Adrenal gland (tissue), 12 donors: ENCODE data around the gene YPEL2. TPM values are rescaled to one million over a fixed set of nuclear protein-coding genes. Genes with fewer than 3 reads are reported as not detected.

Experiments
- DNase-seq, 7 donors: peaks; one replicate each; pipeline ENCODE4 v3.0.0-alpha.2; 2019 to 2020
- H3K27ac ChIP-seq, 5 donors: fragments of 200-600 bp; sonication (generic) in 4 of 5; 1 replicate in 3 of 5; 2 replicates in 2 of 5; pipeline versions ENCODE4 v1.5.1 to v1.8.0; 2016 to 2020; ENCODE audit warnings: mild to moderate bottlenecking in 1 of 5
- H3K27me3 ChIP-seq: fragments of 200-600 bp; 2 replicates; pipeline ENCODE4 v1.8.0; 2021
- H3K36me3 ChIP-seq, 2 donors: fragments of 200-600 bp; replicated peaks in 1 of 2; 1 replicate in 1 of 2; 2 replicates in 1 of 2; pipeline versions ENCODE4 v1.5.1 to v1.8.0; 2018 to 2022
- H3K4me1 ChIP-seq, 2 donors: fragments of 200-600 bp; replicated peaks in 1 of 2; 1 replicate in 1 of 2; 2 replicates in 1 of 2; pipeline versions ENCODE4 v1.5.1 to v1.8.0; 2018 to 2021
- H3K4me3 ChIP-seq, 4 donors: fragments of 200-600 bp; sonication (generic) in 3 of 4; one replicate each; pipeline ENCODE4 v1.5.1; 2016 to 2018
- H3K9me3 ChIP-seq, 3 donors: fragments of 200-600 bp; sonication (generic) in 1 of 3; replicated peaks in 1 of 3; 1 replicate in 2 of 3; 2 replicates in 1 of 3; pipeline versions ENCODE4 v1.5.1 to v1.8.0; 2016 to 2021
- CTCF ChIP-seq, 6 experiments: fragments of 450-650 bp in 4 of 6; fragments of 200-600 bp in 2 of 6; sonication (generic) in 1 of 6; IDR thresholded peaks; 1 replicate in 5 of 6; 2 replicates in 1 of 6; pipeline versions ENCODE4 v1.5.1 to v1.8.0; 2016 to 2021; ENCODE audit warnings: antibody characterized with exemption in 6 of 6, mild to moderate bottlenecking in 2 of 6, moderate library complexity in 1 of 6
- POLR2A ChIP-seq, 2 donors: fragments of 450-650 bp; IDR thresholded peaks; one replicate each; pipeline ENCODE4 v1.6.1; 2017; ENCODE audit warnings: antibody characterized with exemption in 2 of 2, mild to moderate bottlenecking in 2 of 2, moderate library complexity in 1 of 2
- WGBS, 4 donors: extraction: QIAGEN DNeasy Blood & Tissue Kit in 2 of 4; methylation state at CpG; one replicate each; pipeline versions ENCODE4 v1.1.5 to v1.1.7; 2013 to 2017; 5-methylcytosine and 5-hydroxymethylcytosine counted together
- intact Hi-C, 2 donors: fragments of 100-400 bp; cut with DNase I; formaldehyde crosslinking; loops; one replicate each; pipeline versions ENCODE4 v1.14.1 to v1.15.0; 2022 to 2023
- polyA plus RNA-seq, 3 donors: library from polyadenylated mRNA; stranded (reverse); fragments of 200-250 nt in 2 of 3; fragments of 350-450 nt in 1 of 3; fragmentation: Illumina TruSeq in 1 of 3; extraction: RNeasy Lipid Tissue Mini Kit (QIAGEN cat#74804) in 1 of 3; gene quantifications; one replicate each; pipeline ENCODE4 v1.2.3, GENCODE V29; 2013 to 2014
- total RNA-seq, 9 donors: library from RNA; depleted of rRNA in 4 of 9; stranded (reverse); fragments of >200 nt in 4 of 9; fragments of 120-200 nt in 1 of 9; fragmentation: NEBNext Ultra II Directional in 1 of 9; extraction: Animal tissue kit (Norgen Biotek cat#: 25700) in 1 of 9; gene quantifications; one replicate each; pipeline versions ENCODE4 v1.1.0 to v1.2.4, GENCODE V29; 2013 to 2023
- donor health status: healthy with polysubstance abuse.
- donor health status: Bipolar disorder and iron deficiency.
- donor health status: DM: yes; HTN: yes; CAD: no.
- donor health status: DM: no; HTN: no; CAD: no.
- donor health status: DM: no; HTN: no; CAD: no.
- donor health status: DM: yes; HTN: yes; CAD: no.

The YPEL2 gene
- total and polyA plus RNA-seq, 12 donors, result 5.8 to 33.5 (median 18.3) TPM

- WGBS, 4 donors, result 19 to 43% (median 28%) methylated on average over 5 of the region's 5 CpGs
- peak in 3 of 7 donors; percentile 23 to 63 (median 40) for DNase-seq
- H3K27ac ChIP-seq, result peak overlapping the region in 3 of 5 donors; percentile 4 to 53 (median 40)
- H3K4me1 ChIP-seq, result peaks cover 28 to 48% of the 10 kb centered on the region in 2 donors
- intact Hi-C loops, result no loop called here
- no peaks in the 10 kb centered on the region for H3K36me3 ChIP-seq
- H3K27me3 ChIP-seq, result no peaks in the 10 kb centered on the region
- H3K9me3 ChIP-seq, result no peaks in the 10 kb centered on the region
- no peak overlapping the region for H3K4me3 ChIP-seq
- TF ChIP-seq POLR2A (IDR thresholded peaks at IDR 0.05) (no peak), CTCF (IDR thresholded peaks at IDR 0.05) (no peak)
Observed at GRCh38 chr17:59427425-59427921, 96.0 kb downstream of the YPEL2 start.

GRCh38 chr17:59427996-59428395, 96.5 kb downstream of the YPEL2 start:
- intact Hi-C loops, result no loop called here
- Histone ChIP-seq H3K4me1 (peaks cover 24 to 44% of the 10 kb centered on the region in 2 donors), H3K36me3 (no peaks in the 10 kb centered on the region), H3K27me3 (no peaks in the 10 kb centered on the region), H3K4me3 (no peak overlapping the region), H3K27ac (peak overlapping the region in 2 of 5 donors; percentile 40 to 53), H3K9me3 (no peaks in the 10 kb centered on the region)
- no peak for DNase-seq
- TF ChIP-seq CTCF (IDR thresholded peaks at IDR 0.05) (no peak), POLR2A (IDR thresholded peaks at IDR 0.05) (no peak)
- 74 to 78% (median 76%) methylated on average over 9 of the region's 9 CpGs for WGBS, 4 donors

- Histone ChIP-seq H3K36me3 (no peaks in the 10 kb centered on the region), H3K4me1 (peaks cover 18 to 34% of the 10 kb centered on the region in 2 donors), H3K27ac (no peak overlapping the region), H3K4me3 (no peak overlapping the region), H3K9me3 (no peaks in the 10 kb centered on the region), H3K27me3 (no peaks in the 10 kb centered on the region)
- TF ChIP-seq POLR2A (IDR thresholded peaks at IDR 0.05) (no peak), CTCF (IDR thresholded peaks at IDR 0.05) (no peak)
- DNase-seq, result no peak
- WGBS, 4 donors, result 83 to 92% (median 86%) methylated on average over 6 of the region's 6 CpGs
- intact Hi-C loops, result no loop called here
Observed at GRCh38 chr17:59428916-59429485, 97.5 kb downstream of the YPEL2 start.

- H3K9me3 ChIP-seq, result no peaks in the 10 kb centered on the region
- H3K4me1 ChIP-seq, result peaks cover 14 to 22% of the 10 kb centered on the region in 2 donors
- DNase-seq, result no peak
- H3K4me3 ChIP-seq, result no peak overlapping the region
- TF ChIP-seq POLR2A (IDR thresholded peaks at IDR 0.05) (no peak), CTCF (IDR thresholded peaks at IDR 0.05) (no peak)
- intact Hi-C loops, result no loop called here
- H3K27me3 ChIP-seq, result no peaks in the 10 kb centered on the region
- no peak overlapping the region for H3K27ac ChIP-seq
- H3K36me3 ChIP-seq, result no peaks in the 10 kb centered on the region
Observed at GRCh38 chr17:59431601-59432000, 100.1 kb downstream of the YPEL2 start.
